Upper lobe of right lung (tissue), 1 donor: Measurements from ENCODE around the gene SORBS1. TPM values are rescaled to one million over a fixed set of nuclear protein-coding genes. Genes with fewer than 3 reads are reported as not detected.
A peak's percentile ranks its signal among the peaks of the same experiment; 100 is the strongest.

Experiments used
- ATAC-seq: fragments of 200-7000 bp; cut with Tn5 transposase; one replicate; pipeline ENCODE4 v1.9.1; 2020; ENCODE audit warnings: mild to moderate bottlenecking, moderate library complexity
- DNase-seq: peaks from one replicate; pipeline ENCODE4 v3.0.0-alpha.2; 2020
- H3K27ac ChIP-seq: fragments of 200-600 bp; one replicate; pipeline ENCODE4 v1.8.0; 2022
- H3K27me3 ChIP-seq: fragments of 200-600 bp; one replicate; pipeline ENCODE4 v1.8.0; 2022; ENCODE audit warnings: mild to moderate bottlenecking
- H3K36me3 ChIP-seq: fragments of 200-600 bp; one replicate; pipeline ENCODE4 v1.8.0; 2022
- H3K4me1 ChIP-seq: fragments of 200-600 bp; one replicate; pipeline ENCODE4 v1.8.0; 2022
- H3K4me3 ChIP-seq: fragments of 200-600 bp; one replicate; pipeline ENCODE4 v1.8.0; 2022; ENCODE audit warnings: mild to moderate bottlenecking
- H3K9me3 ChIP-seq: fragments of 200-600 bp; one replicate; pipeline ENCODE4 v1.8.0; 2022
- CTCF ChIP-seq: fragments of 200-600 bp; IDR thresholded peaks from one replicate; pipeline ENCODE4 v1.8.0; 2022; ENCODE audit warnings: antibody characterized with exemption
- intact Hi-C: fragments of 100-400 bp; cut with DNase I; formaldehyde crosslinking; loops from one replicate; pipeline ENCODE4 v1.11.0; 2022
- total RNA-seq: library from RNA; stranded (reverse); fragmentation: NEBNext Ultra II Directional; extraction: Animal tissue kit (Norgen Biotek cat#: 25700); gene quantifications from one replicate; pipeline ENCODE4 v1.2.1, GENCODE V29; 2021
- donor health status: DM: no; HTN: yes; CAD: no; lungs with severe emphysema.

SORBS1 gene
- total RNA-seq, 1 donor from 2014 or later = 50.7 TPM

DNA sequence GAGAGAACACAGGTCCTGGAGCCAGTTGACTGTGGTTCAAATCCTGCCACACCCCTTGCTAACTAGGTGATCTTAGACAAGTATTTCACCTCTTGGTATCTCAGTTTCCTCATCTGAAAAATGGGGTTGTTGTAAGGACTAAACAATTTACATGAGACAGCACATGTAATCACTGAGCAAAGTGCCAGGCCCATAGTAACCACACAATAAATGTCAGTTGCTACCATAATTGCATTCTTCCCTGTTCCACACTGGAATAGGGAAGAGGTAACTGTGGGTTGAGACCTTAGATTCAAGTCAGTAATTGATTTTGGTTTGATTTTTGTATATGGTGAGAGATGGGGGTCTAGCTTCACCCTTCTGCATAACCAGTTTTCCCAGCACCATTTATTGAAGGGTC, 179.0 kb downstream of the SORBS1 start:
- H3K4me3 ChIP-seq = no peak overlapping the region
- peaks cover 3% of the 10 kb centered on the region for H3K4me1 ChIP-seq
- ATAC-seq = peak; percentile 61
- no peak for TF ChIP-seq CTCF
- no peak for DNase-seq
- H3K27ac ChIP-seq = no peak overlapping the region
- H3K9me3 ChIP-seq = no peaks in the 10 kb centered on the region
- peaks cover 6% of the 10 kb centered on the region for H3K36me3 ChIP-seq
- intact Hi-C loops = no loop called here
- no peaks in the 10 kb centered on the region for H3K27me3 ChIP-seq

- no peak for ATAC-seq
- no peak overlapping the region for H3K4me3 ChIP-seq
- H3K9me3 ChIP-seq = no peaks in the 10 kb centered on the region
- no peak overlapping the region for H3K27ac ChIP-seq
- TF ChIP-seq CTCF = no peak
- peaks cover 3% of the 10 kb centered on the region for H3K4me1 ChIP-seq
- DNase-seq = no peak
- intact Hi-C loops = loop anchor here (5.0 kb wide), 1 partner anchor 224 kb away; no protein-coding TSS in a partner anchor
- H3K36me3 ChIP-seq = peaks cover 6% of the 10 kb centered on the region
- H3K27me3 ChIP-seq = no peaks in the 10 kb centered on the region
Measured at GRCh38 chr10:95377950-95378349, 183.2 kb downstream of the SORBS1 start.

DNA sequence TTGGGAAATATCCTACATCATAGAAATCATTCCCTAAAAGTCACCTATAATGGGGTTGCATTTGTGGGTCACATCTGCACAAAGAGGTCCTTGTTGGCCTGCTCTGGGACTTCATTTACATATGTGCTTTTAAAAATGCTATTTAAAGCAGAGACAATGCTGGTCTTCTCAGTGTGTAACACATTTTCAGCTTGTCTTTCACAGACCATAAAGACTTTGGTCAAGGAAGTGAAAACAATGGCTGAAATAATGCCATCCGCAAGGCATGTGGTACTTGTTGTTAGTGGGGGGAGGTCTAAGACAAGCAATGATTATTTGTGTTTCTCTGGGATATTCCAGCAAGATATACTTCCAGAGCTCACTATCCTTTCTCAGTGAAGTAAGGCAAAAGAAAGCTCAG, 185.8 kb downstream of the SORBS1 start:
- H3K27ac ChIP-seq = no peak overlapping the region

GRCh38 chr10:95374597-95375209, 186.5 kb downstream of the SORBS1 start:
- no peaks in the 10 kb centered on the region for H3K36me3 ChIP-seq
- no peak overlapping the region for H3K27ac ChIP-seq
- H3K9me3 ChIP-seq = no peaks in the 10 kb centered on the region
- H3K4me1 ChIP-seq = peaks cover 3% of the 10 kb centered on the region
- H3K27me3 ChIP-seq = no peaks in the 10 kb centered on the region
- peak; percentile 78 for DNase-seq
- peak; percentile 93 for TF ChIP-seq CTCF
- ATAC-seq = peak; percentile 100
- intact Hi-C loops = loop anchor here (5.0 kb wide), 1 partner anchor 228 kb away; no protein-coding TSS in a partner anchor
- no peak overlapping the region for H3K4me3 ChIP-seq

More for the DNA sequence above, 185.8 kb downstream of the SORBS1 start:
- Histone ChIP-seq H3K36me3 (no peaks in the 10 kb centered on the region), H3K27me3 (no peaks in the 10 kb centered on the region), H3K9me3 (no peaks in the 10 kb centered on the region), H3K4me3 (no peak overlapping the region), H3K4me1 (peaks cover 3% of the 10 kb centered on the region)
- no peak for ATAC-seq
- DNase-seq = no peak
- intact Hi-C loops = loop anchor here (5.0 kb wide), 1 partner anchor 227 kb away; no protein-coding TSS in a partner anchor
- TF ChIP-seq CTCF = no peak

DNA sequence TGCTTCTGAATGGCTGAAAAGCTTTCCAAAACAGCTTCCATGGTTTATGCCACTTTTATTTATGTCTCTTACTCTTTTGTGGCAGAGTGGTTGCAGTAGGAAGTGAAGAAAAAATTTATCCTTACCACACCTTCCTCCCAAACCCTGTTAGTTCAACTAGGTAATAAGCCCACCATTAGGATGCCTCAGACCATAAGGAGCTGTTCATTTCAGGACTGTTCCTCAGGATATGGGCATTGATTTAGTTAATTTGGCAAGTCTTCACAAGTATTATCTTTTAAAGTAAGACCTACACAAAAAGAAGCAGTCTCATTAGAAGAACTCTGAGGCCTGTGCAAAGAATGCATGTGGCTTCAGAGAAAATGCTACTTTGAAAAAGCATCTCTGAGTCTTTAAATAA, 187.5 kb downstream of the SORBS1 start:
- ATAC-seq (no peak), DNase-seq (no peak)
- Histone ChIP-seq H3K9me3 (no peaks in the 10 kb centered on the region), H3K4me1 (peaks cover 3% of the 10 kb centered on the region), H3K4me3 (no peak overlapping the region), H3K27ac (no peak overlapping the region), H3K36me3 (no peaks in the 10 kb centered on the region), H3K27me3 (no peaks in the 10 kb centered on the region)
- no peak for TF ChIP-seq CTCF
- intact Hi-C loops = no loop called here
